ENCODE measurements around the gene ARAP1. TPM values are rescaled to one million over a fixed set of nuclear protein-coding genes. Genes with fewer than 3 reads are reported as not detected.
A peak's percentile ranks its signal among the peaks of the same experiment; 100 is the strongest.

The ARAP1 gene
- total RNA-seq, 2 experiments from 2014 or later = 77.4 to 79.6 TPM

DNA sequence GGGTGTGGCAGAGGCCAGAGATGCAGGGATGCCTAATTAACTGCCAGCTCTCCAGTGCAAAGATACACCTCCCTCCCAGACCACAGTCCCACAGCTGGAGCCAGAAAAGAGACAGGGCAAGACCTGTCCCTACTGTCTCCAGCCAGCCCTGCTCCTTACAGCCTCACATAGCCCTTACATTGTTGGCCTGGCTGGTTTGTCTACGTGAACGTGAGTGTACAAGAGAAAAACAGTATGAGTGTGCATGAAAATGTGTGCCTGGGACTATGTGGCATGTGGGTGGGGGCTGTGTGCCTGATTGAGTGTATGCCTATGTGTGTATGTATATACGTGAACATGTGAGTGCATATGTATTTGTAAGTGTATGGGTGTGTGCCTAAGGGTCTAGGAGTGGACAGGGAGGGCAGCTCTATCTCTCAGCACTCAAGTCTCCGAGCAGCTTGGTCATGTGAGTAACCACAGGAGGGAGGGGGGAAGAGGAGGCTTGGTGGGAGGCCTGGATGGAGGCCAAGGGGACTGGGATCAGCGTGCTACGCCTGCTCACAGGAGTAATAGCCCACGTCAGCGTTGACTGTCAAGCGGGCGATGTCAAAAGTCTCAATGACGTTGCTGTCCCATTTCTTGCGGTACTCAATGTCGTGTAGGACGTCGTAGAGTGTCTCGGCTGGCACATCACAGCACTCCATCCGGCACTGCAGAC, 6.6 kb upstream of the ARAP1 start:
- Mint-ChIP-seq H3K27me3 (no peaks in the 10 kb centered on the region), H3K4me3 (no peak overlapping the region), H3K36me3 (peaks cover 3% of the 10 kb centered on the region), H3K9me3 (no peaks in the 10 kb centered on the region), H3K4me1 (ENCODE audit: low read depth) (peaks cover 20% of the 10 kb centered on the region), H3K27ac (no peak overlapping the region)
- ChIA-PET POLR2A (no interaction called here), CTCF (interaction anchor here (0.7 to 1.0 kb wide), 3 partner anchors 34 to 35 kb away, joined by 3 to 4 read pairs (median 3); no protein-coding TSS in a partner anchor)
- no peak for DNase-seq
- intact Hi-C loops (cut with micrococcal nuclease) = no loop called here

DNA sequence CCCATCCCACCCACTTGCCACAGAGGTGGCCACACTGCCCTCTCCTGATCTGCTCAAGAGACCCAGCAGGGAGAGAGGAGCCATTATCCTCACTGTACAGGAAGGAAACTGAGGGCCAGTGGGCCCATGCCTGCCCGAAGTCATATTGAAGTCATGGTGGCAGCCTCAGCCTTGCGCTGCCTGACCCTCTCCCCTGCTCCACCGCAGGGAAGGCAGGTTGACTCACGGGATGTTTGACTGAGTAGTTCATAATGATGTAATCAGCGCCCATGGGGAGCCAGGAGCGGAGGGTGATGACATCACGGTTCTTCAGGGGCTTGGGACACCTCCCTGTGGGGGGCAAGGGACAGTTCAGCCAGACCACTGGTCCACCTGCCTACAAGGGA, 6.1 kb upstream of the ARAP1 start:
- no peak overlapping the region for H3K4me3 Mint-ChIP-seq
- DNase-seq = no peak
- H3K27me3 Mint-ChIP-seq = no peaks in the 10 kb centered on the region
- H3K36me3 Mint-ChIP-seq = peaks cover 3% of the 10 kb centered on the region
- POLR2A ChIA-PET = no interaction called here
- no peak overlapping the region for H3K27ac Mint-ChIP-seq
- intact Hi-C loops (cut with micrococcal nuclease) = no loop called here
- H3K4me1 Mint-ChIP-seq (ENCODE audit: low read depth) = peaks cover 17% of the 10 kb centered on the region
- CTCF ChIA-PET = interaction anchor here (1.0 kb wide), 1 partner anchor 33 kb away, joined by 3 read pairs; no protein-coding TSS in a partner anchor
- no peaks in the 10 kb centered on the region for H3K9me3 Mint-ChIP-seq

DNA sequence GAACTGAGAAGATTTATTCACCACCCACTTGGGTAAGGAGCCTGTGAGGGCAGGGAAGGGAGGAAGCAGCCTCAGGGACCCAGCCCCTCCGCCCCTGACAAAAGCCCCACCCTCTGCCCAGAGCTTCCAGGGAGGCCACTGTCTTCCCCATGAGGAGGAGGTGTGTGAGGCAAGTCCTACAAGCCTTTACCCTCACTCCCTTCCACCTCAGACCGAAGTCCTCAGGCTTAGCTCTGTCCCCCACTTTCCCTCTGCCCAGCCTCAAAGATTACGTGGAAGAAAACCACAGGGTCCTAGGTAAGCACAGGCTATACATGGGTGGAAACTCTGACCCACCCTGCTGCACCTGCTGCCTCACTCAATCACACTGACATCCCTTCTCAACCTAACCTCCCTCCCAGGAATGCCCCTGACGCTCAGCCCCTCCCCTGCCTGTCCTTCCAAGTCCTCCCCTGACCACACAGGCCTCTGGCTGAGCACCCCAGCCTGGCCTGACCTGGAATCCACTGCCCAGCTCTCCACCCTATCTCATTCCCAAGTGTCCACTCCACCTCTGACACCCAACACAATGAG, 3.6 kb upstream of the ARAP1 start:
- Mint-ChIP-seq H3K4me3 (no peak overlapping the region), H3K9me3 (no peaks in the 10 kb centered on the region), H3K27me3 (no peaks in the 10 kb centered on the region), H3K4me1 (ENCODE audit: low read depth) (peaks cover 19% of the 10 kb centered on the region), H3K36me3 (peaks cover 3% of the 10 kb centered on the region), H3K27ac (no peak overlapping the region)
- no peak for DNase-seq
- ChIA-PET POLR2A (no interaction called here), CTCF (no interaction called here)
- intact Hi-C loops (cut with micrococcal nuclease) = no loop called here

- no peak for DNase-seq
- Mint-ChIP-seq H3K9me3 (no peaks in the 10 kb centered on the region), H3K4me1 (ENCODE audit: low read depth) (peaks cover 24% of the 10 kb centered on the region), H3K4me3 (no peak overlapping the region), H3K36me3 (peaks cover 3% of the 10 kb centered on the region), H3K27me3 (no peaks in the 10 kb centered on the region), H3K27ac (no peak overlapping the region)
- CTCF ChIA-PET = no interaction called here
- POLR2A ChIA-PET = no interaction called here
- intact Hi-C loops (cut with micrococcal nuclease) = no loop called here
These were observed 2.4 kb upstream of the ARAP1 start for GRCh38 chr11:72754544-72755155.

DNA sequence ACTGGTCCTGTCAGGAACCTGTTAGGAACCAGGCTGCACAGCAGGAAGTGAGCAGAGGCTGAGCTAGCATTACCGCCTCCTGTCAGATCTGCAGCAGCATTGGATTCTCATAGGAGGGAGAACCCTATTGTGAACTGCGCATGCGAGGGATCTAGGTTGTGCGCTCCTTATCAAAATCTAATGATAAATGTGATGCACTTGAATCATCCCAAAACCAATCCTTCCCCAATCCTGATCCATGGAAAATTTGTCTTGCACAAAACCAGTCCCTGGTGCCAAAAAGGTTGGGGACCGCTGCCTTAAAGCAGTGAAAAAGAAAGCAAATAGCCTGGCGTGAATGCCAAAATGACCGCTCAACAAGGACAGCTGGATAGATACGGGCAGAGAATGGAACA, 1.9 kb upstream of the ARAP1 start:
- ChIA-PET POLR2A (no interaction called here), CTCF (interaction anchor here (1.7 kb wide), 1 partner anchor 40 kb away, joined by 9 read pairs; the partner anchor contains the start of gene STARD10)
- Mint-ChIP-seq H3K4me1 (ENCODE audit: low read depth) (peaks cover 26% of the 10 kb centered on the region), H3K9me3 (no peaks in the 10 kb centered on the region), H3K27ac (no peak overlapping the region), H3K4me3 (no peak overlapping the region), H3K36me3 (peaks cover 3% of the 10 kb centered on the region), H3K27me3 (no peaks in the 10 kb centered on the region)
- no peak for DNase-seq
- intact Hi-C loops (cut with micrococcal nuclease) = no loop called here

DNA sequence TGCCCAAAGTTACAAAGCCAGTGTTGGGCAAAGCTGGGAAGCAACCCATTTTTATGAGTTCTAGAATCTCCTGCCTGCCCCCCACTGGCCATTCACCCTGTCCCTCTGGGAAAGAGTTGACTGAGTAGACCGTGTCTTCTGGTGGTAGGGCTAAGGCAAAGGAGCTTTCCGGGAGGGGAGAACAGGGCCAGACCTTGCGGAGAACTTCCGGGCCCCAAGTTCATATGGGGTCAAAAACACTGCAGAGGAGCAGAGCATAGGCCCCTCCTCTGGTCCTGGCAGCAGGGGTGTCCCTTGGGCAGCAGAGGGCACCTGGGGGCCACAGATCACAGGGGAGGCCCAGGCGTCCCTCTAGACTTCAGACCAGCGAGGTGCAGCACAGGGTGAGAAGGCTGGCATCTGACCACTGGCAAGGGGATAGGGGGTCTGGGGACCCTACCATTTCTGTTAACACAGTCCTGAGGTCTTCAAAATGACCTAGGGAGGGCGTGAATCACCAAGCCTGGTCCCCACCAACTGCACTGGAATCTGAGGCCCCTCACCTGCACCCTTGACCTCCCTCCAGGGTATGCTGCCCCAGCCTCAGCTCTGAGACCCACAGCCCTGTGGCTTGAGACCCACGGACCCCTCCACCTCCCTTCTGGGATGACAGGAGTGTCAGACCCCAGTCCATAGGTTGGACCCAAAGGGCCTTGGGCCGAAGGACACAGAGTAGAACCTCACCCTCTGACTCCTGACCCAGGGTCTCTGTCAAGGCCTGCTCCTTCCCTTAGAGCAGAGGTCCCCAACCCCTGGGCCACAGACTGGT, 1.3 kb upstream of the ARAP1 start:
- H3K27ac Mint-ChIP-seq = no peak overlapping the region
- H3K4me1 Mint-ChIP-seq (ENCODE audit: low read depth) = peaks cover 32% of the 10 kb centered on the region
- intact Hi-C loops (cut with micrococcal nuclease) = no loop called here
- H3K27me3 Mint-ChIP-seq = no peaks in the 10 kb centered on the region
- DNase-seq = no peak
- no peaks in the 10 kb centered on the region for H3K9me3 Mint-ChIP-seq
- ChIA-PET CTCF (interaction anchor here (1.0 to 1.7 kb wide), 3 partner anchors 8 to 57 kb away, joined by 3 to 9 read pairs (median 4); partner anchors contain the start of gene STARD10), POLR2A (no interaction called here)
- H3K36me3 Mint-ChIP-seq = peaks cover 5% of the 10 kb centered on the region
- H3K4me3 Mint-ChIP-seq = no peak overlapping the region

DNA sequence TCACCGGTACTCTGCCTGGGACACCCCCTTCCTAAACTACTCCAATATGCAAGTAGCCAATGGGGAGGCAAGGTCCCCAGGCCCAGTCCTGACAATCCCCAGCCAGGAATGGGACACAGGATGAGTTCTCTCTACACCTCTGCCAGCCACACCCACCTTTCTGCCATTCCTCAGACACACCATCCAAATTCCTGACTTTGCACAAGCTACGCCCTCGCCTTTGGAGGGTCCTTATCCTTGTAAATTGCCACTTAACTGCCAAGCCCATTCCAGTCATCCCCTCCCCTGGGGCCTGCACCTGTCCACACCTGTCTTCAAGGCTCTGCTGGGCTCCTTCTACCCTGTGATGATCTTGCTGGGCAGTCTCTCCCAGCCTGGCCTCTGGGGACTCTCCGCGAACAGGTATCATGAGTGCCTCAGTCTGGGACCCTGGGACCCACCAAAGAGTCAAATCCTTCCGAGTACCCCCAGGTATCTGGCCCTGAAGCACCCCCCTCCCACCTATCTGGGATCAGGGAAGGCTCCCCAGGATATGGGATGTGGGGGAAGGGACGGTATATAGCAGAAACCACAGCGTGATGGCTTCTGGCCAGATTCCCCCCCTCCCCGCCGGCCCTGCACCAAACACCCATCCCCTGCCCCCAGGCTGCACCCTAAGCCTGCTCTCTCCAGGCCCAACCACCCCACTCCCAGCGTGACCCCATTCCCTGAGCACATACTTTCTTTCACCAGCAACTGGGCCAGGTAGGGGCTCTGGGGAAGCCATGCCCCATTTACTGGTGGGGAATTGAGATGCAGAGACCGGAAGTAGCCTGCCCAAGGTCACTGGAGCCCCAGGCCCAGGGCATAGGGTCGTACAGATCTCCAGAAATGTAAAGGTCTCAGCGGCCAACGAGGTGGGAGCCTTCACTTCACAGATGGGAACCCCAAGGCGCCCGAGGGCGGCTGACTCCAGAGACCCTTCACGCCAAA, 806 bp downstream of the ARAP1 start:
- H3K9me3 Mint-ChIP-seq = no peaks in the 10 kb centered on the region
- peaks cover 42% of the 10 kb centered on the region for H3K4me1 Mint-ChIP-seq (ENCODE audit: low read depth)
- ChIA-PET CTCF (interaction anchor here (4.3 kb wide), 1 partner anchor 26 kb away, joined by 16 read pairs; no protein-coding TSS in a partner anchor), POLR2A (no interaction called here)
- peaks cover 3% of the 10 kb centered on the region for H3K36me3 Mint-ChIP-seq
- peak overlapping the region; percentile 74 for H3K27ac Mint-ChIP-seq
- DNase-seq = no peak
- intact Hi-C loops (cut with micrococcal nuclease) = loop anchor here (1.0 kb wide), 3 partner anchors 15 to 62 kb away; no protein-coding TSS in a partner anchor
- H3K4me3 Mint-ChIP-seq = peak overlapping the region; percentile 94
- no peaks in the 10 kb centered on the region for H3K27me3 Mint-ChIP-seq

- Mint-ChIP-seq H3K9me3 (no peaks in the 10 kb centered on the region), H3K36me3 (peaks cover 3% of the 10 kb centered on the region), H3K27ac (no peak overlapping the region)
These were observed 1.6 kb downstream of the ARAP1 start for GRCh38 chr11:72750556-72751115.

GRCh38 chr11:72750086-72750485, 2.1 kb downstream of the ARAP1 start:
- DNase-seq = no peak
- H3K27ac Mint-ChIP-seq = peak overlapping the region; percentile 33
- no peaks in the 10 kb centered on the region for H3K9me3 Mint-ChIP-seq
- ChIA-PET CTCF (interaction anchor here (4.3 kb wide), 1 partner anchor 25 kb away, joined by 16 read pairs; no protein-coding TSS in a partner anchor), POLR2A (no interaction called here)
- peaks cover 3% of the 10 kb centered on the region for H3K36me3 Mint-ChIP-seq
- intact Hi-C loops (cut with micrococcal nuclease) = no loop called here
- no peaks in the 10 kb centered on the region for H3K27me3 Mint-ChIP-seq
- H3K4me3 Mint-ChIP-seq = no peak overlapping the region
- peaks cover 45% of the 10 kb centered on the region for H3K4me1 Mint-ChIP-seq (ENCODE audit: low read depth)

More at GRCh38 chr11:72750556-72751115, 1.6 kb downstream of the ARAP1 start:
- ChIA-PET POLR2A (no interaction called here), CTCF (interaction anchor here (4.3 kb wide), 1 partner anchor 25 kb away, joined by 16 read pairs; no protein-coding TSS in a partner anchor)
- no peak for DNase-seq
- intact Hi-C loops (cut with micrococcal nuclease) = no loop called here
- H3K4me3 Mint-ChIP-seq = peak overlapping the region; percentile 94
- H3K27me3 Mint-ChIP-seq = no peaks in the 10 kb centered on the region
- peaks cover 45% of the 10 kb centered on the region for H3K4me1 Mint-ChIP-seq (ENCODE audit: low read depth)

DNA sequence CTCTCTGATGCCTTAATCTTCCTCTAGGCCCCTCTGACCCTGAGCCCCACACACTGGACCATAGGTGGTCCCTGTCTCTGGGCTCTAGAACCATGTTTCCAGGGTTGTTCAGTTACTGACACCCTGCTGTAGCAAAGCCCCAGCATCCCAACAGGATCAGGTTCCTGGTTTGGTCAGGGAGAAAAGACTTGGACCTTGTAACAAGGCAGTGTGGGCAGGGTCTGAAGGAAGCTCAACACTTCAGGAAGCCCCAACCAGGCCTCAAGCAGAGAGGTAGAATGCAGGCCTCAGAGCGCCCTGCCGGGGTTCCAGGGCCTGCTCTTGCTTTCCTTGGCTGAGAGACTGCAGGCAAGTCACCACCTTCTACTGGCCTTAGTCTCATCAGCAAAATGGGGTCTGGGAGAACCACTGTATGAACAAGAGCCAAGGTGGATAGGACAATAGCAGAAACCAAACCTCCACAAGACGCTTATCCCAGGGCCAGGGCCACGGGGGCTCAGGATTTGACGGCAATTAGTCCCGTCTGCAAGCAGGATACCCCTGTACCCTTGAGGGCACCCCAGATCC, 4.8 kb downstream of the ARAP1 start:
- POLR2A ChIA-PET = no interaction called here
- no peak overlapping the region for H3K27ac Mint-ChIP-seq

More for the DNA sequence above, 4.8 kb downstream of the ARAP1 start:
- DNase-seq = no peak
- H3K4me1 Mint-ChIP-seq (ENCODE audit: low read depth) = peaks cover 52% of the 10 kb centered on the region
- no peaks in the 10 kb centered on the region for H3K9me3 Mint-ChIP-seq
- H3K4me3 Mint-ChIP-seq = no peak overlapping the region
- no peaks in the 10 kb centered on the region for H3K27me3 Mint-ChIP-seq
- CTCF ChIA-PET = interaction anchor here (4.3 kb wide), 1 partner anchor 22 kb away, joined by 16 read pairs; no protein-coding TSS in a partner anchor
- intact Hi-C loops (cut with micrococcal nuclease) = no loop called here
- H3K36me3 Mint-ChIP-seq = peaks cover 3% of the 10 kb centered on the region

All from activated CD4-positive, alpha-beta memory T cell treated with anti-CD3 and anti-CD28 coated beads for 36 hours (primary cell).